ENCODE data around the gene CLCA2. TPM values are rescaled to one million over a fixed set of nuclear protein-coding genes. Genes with fewer than 3 reads are reported as not detected.

Gene CLCA2
- total RNA-seq = 1 to 10 TPM in 2 of 4 donors, not detected in 2; 1.2 to 5.0 TPM

- Histone ChIP-seq H3K27ac (no peak within 1 kb of the TSS), H3K4me1 (no peaks in the 10 kb centered on the region), H3K9me3 (no peaks in the 10 kb centered on the region), H3K36me3 (no peaks in the 10 kb centered on the region), H3K4me3 (no peak within 1 kb of the TSS), H3K27me3 (no peaks in the 10 kb centered on the region)
- TF ChIP-seq POLR2A (IDR thresholded peaks at IDR 0.05) = no peak
- no peak for DNase-seq
Measured at GRCh38 chr1:86423873-86424272, at the start of gene CLCA2. Gene CLCA2, plus strand, starts transcription at chr1:86424171. Its CDS starts 77 bp downstream, at chr1:86424248.

GRCh38 chr1:86375688-86376087 is 48.3 kb upstream of the CLCA2 start:
- peaks cover 0 to 7% (median 0%) of the 10 kb centered on the region in 4 donors for H3K9me3 ChIP-seq
- DNase-seq = no peak
- no peaks in the 10 kb centered on the region for H3K4me1 ChIP-seq
- no peaks in the 10 kb centered on the region for H3K27me3 ChIP-seq
- H3K4me3 ChIP-seq = no peak overlapping the region
- TF ChIP-seq POLR2A (IDR thresholded peaks at IDR 0.05) = no peak
- TF ChIP-seq CTCF (IDR thresholded peaks at IDR 0.05) = no peak
- H3K27ac ChIP-seq = no peak overlapping the region
- peaks cover 0 to 6% (median 0%) of the 10 kb centered on the region in 3 donors for H3K36me3 ChIP-seq

GRCh38 chr1:86377341-86377740 is 46.6 kb upstream of the CLCA2 start:
- Histone ChIP-seq H3K9me3 (peaks cover 0 to 7% (median 0%) of the 10 kb centered on the region in 4 donors), H3K27ac (no peak overlapping the region), H3K4me1 (no peaks in the 10 kb centered on the region), H3K36me3 (peaks cover 0 to 6% (median 0%) of the 10 kb centered on the region in 3 donors), H3K27me3 (no peaks in the 10 kb centered on the region), H3K4me3 (no peak overlapping the region)
- TF ChIP-seq CTCF (IDR thresholded peaks at IDR 0.05) (no peak), POLR2A (IDR thresholded peaks at IDR 0.05) (no peak)
- DNase-seq = no peak

- H3K4me3 ChIP-seq = no peak overlapping the region
- no peaks in the 10 kb centered on the region for H3K4me1 ChIP-seq
- DNase-seq = no peak
- peaks cover 0 to 7% (median 0%) of the 10 kb centered on the region in 4 donors for H3K9me3 ChIP-seq
- no peak overlapping the region for H3K27ac ChIP-seq
- no peaks in the 10 kb centered on the region for H3K27me3 ChIP-seq
- no peak for TF ChIP-seq CTCF (IDR thresholded peaks at IDR 0.05)
- no peak for TF ChIP-seq POLR2A (IDR thresholded peaks at IDR 0.05)
- peaks cover 0 to 2% (median 0%) of the 10 kb centered on the region in 3 donors for H3K36me3 ChIP-seq
Measured at GRCh38 chr1:86378813-86379212, 45.2 kb upstream of the CLCA2 start.

- Histone ChIP-seq H3K27ac (no peak overlapping the region), H3K27me3 (no peaks in the 10 kb centered on the region), H3K36me3 (no peaks in the 10 kb centered on the region), H3K9me3 (peaks cover 0 to 7% (median 0%) of the 10 kb centered on the region in 4 donors), H3K4me3 (no peak overlapping the region), H3K4me1 (no peaks in the 10 kb centered on the region)
- TF ChIP-seq CTCF (IDR thresholded peaks at IDR 0.05) (peak; percentile 55 to 95 (median 82)), POLR2A (IDR thresholded peaks at IDR 0.05) (no peak)
- no peak for DNase-seq
Measured at GRCh38 chr1:86380257-86380861, 43.6 kb upstream of the CLCA2 start.

GRCh38 chr1:86381223-86381622 is 42.7 kb upstream of the CLCA2 start:
- no peak for TF ChIP-seq CTCF (IDR thresholded peaks at IDR 0.05)
- no peaks in the 10 kb centered on the region for H3K4me1 ChIP-seq
- peaks cover 0 to 7% (median 0%) of the 10 kb centered on the region in 4 donors for H3K9me3 ChIP-seq
- H3K27ac ChIP-seq = no peak overlapping the region
- DNase-seq = no peak
- H3K4me3 ChIP-seq = no peak overlapping the region
- no peaks in the 10 kb centered on the region for H3K36me3 ChIP-seq
- no peaks in the 10 kb centered on the region for H3K27me3 ChIP-seq

Measured in Peyer's patch (tissue), 4 donors.